GM18858 (cell line): ENCODE data around the gene INO80C.
"Not testable (repeated sequence)": the region's sequence is repeated elsewhere in the genome, so short reads cannot be mapped to it uniquely, and the experiment has no call there.

Source experiments
- ATAC-seq: cut with Tn5 transposase; IDR thresholded peaks from one replicate; pipeline ENCODE4 v1.9.1; 2021; ENCODE audit not compliant: unreplicated experiment

Gene INO80C

GRCh38 chr18:35463827-35464226 lies 33.9 kb downstream of the INO80C start:
- no peak for ATAC-seq

DNA sequence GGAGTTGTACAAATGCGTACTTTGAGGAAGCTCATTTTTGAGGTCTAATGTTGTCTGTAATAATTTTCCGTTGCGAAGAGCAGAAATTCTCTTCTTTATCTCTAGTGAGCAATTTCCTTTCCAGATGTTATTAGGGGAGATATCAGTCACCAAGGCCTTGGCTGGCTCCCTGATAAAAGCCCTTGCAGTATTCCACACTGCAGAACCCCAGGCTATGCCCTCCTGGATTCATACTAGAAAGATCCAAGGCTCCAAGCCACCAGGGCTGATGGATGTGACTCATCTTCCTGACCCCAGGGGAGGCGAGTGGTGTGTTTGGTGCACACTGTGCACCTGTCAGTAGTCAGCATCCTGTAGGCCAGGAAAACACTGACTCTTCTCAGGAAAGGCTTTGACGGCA lies 34.7 kb downstream of the INO80C start:
- ATAC-seq: no peak

GRCh38 chr18:35460736-35461161 lies 37.0 kb downstream of the INO80C start:
- ATAC-seq: no peak

- ATAC-seq: no peak
These were observed 37.8 kb downstream of the INO80C start for GRCh38 chr18:35459997-35460396.

- peak; percentile 54 for ATAC-seq
These were observed 38.9 kb downstream of the INO80C start for GRCh38 chr18:35458677-35459441.

DNA sequence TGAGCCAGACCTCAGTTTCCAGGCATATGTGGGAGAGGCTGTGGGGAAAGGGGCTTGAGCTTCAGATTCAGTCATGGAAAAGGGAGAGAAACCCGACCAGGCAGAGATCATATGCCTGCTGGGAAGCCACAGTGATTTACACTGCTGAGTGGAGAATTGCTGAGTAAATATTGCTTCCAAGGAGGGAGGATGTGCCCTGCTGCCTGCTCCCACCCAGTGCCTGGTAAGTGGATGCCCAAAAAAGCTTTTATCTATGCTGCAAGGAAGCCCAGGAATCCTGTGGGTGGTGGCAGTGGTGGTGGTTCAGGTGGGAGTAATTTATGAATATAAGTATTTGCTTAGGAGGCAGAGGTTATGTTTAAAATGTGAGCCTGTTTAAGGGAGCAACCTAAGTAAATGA lies 39.5 kb downstream of the INO80C start:
- no peak for ATAC-seq

GRCh38 chr18:35457140-35457704 lies 40.5 kb downstream of the INO80C start:
- no peak for ATAC-seq

- no peak for ATAC-seq
These were observed 41.6 kb downstream of the INO80C start for GRCh38 chr18:35455926-35456763.

GRCh38 chr18:35454803-35455202 lies 43.0 kb downstream of the INO80C start:
- ATAC-seq: no peak

DNA sequence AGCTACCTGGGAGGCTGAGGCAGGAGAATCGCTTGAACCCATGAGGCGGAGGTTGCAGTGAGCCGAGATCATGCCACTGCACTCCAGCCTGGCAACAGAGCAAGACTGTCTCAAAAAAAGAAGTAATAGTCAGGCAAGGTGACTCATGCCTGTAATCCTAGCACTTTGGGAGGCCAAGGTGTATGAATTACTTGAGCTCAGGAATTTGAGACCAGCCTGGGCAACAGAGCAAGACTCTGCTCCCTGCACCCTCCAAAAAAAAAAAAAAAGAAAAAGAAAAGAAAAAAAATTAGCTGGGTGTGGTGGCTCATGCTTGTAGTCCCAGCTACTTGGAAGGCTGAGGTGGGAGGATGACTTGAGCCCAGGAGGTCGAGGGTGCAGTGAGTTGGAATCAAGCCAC lies 44.7 kb downstream of the INO80C start:
- ATAC-seq: not testable (repeated sequence)

DNA sequence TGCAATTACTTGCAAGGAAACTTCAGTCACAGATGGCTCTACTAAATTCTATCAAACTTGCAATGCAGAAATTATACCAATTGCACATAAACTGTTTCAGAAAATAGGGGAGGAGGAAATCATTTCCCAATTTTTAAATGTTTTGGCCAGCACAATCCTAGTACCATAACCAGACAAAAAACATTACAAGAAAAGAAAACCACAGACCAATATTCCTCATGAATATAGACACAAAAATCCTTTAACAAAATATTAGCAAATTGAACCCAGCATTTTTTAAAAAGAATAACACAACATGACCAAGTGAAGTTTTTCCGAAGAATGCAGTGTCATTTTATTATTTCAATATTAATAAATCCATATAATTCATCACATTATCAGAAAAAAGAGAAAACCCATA lies 45.8 kb downstream of the INO80C start:
- no peak for ATAC-seq

GRCh38 chr18:35451032-35451431 lies 46.7 kb downstream of the INO80C start:
- no peak for ATAC-seq

- no peak for ATAC-seq
These were observed 53.1 kb downstream of the INO80C start for GRCh38 chr18:35444636-35445035.

DNA sequence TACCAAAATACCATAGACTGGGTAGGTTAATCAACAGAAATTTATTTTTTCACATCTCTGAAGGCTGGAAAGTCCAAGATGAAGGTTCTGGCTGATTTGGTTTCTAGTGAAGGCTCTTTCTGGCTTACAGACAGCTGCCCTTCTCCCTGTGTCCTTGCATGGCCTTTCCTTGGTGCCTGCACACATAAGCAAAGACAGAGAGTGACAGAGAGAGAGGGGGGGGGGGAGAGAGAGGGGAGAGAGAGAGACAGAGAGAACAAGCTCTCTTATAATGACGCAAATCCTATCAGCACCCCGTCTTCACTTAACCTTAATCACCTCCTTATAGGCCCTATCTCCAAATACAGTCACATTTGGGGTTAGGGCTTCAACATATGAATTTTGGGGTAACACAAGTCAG lies 53.9 kb downstream of the INO80C start:
- no peak for ATAC-seq

GRCh38 chr18:35443434-35443833 lies 54.3 kb downstream of the INO80C start:
- ATAC-seq: no peak

DNA sequence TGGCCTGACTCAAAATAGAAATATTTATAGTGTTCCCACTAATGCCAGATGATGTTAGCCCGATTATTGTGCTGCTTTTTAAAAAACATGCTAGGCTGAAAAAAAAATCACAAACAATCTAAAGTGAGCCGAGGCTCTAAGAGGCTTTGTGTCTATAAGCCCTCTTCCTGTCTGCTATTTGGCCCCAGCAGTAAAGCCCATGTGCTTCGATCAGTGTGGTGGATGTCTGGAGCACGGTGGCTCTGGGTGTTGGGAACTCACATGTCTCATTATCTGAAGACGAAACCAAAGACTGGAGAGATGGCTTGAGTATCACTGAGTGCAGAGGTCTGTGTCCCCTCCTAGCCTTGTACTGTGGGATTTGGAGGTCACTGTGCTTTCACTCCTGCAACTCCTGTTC lies 55.1 kb downstream of the INO80C start:
- ATAC-seq: no peak

DNA sequence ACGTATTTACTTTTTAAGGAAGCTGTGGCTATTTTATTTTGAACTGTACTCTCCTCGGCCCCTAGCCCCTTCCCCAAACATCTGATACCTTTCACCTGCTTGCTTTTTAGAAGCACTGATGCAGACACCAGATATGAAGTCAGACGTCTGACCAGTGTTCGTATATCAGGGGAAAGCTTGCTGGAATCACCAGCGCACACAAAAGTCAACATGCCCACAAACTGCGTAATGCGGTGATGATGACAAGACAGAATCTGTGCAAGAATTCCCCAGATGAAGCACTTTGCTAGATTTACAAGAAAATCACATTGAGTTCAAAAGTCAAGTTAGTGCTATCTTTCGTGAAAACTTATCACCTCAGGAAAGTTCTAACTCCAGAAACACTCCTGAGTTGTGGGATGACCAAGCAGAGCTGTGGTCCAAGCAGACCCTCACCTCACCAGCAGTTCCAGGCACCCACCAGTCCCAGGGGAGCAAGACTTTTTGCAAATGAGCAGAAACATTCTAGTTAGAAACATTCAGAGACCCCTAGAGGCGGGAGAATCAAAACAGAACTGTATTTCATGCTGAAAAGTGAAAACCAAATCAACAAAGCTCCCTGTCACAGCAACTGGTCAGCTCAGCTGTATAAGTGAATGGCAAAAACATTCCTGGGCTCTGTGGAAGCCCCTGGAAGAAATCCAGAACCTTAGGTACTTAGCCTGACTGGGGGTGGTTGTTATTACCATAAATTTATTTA lies 55.7 kb downstream of the INO80C start:
- ATAC-seq: no peak

- no peak for ATAC-seq
These were observed 59.1 kb downstream of the INO80C start for GRCh38 chr18:35438480-35439234.

- no peak for ATAC-seq
These were observed 59.9 kb downstream of the INO80C start for GRCh38 chr18:35437836-35438235.

- ATAC-seq: no peak
These were observed 61.6 kb downstream of the INO80C start for GRCh38 chr18:35436076-35436649.
